LNCaP clone FGC (cell line): ENCODE data around the gene STRADA.
A peak's percentile ranks its signal among the peaks of the same experiment; 100 is the strongest.

Experiments
- DNase-seq: peaks from one replicate; pipeline ENCODE4 v3.0.0-alpha.2; 2011; ENCODE audit warnings: low read depth
- H3K4me3 ChIP-seq: 2 replicates; pipeline ENCODE4 v1.5.1; 2011; ENCODE audit warnings: mild to moderate bottlenecking, low read depth, low read length, control low read depth
- CTCF ChIP-seq: IDR thresholded peaks from 2 replicates; pipeline ENCODE4 v1.5.1; 2012; ENCODE audit warnings: mild to moderate bottlenecking; ENCODE audit not compliant: control insufficient read depth, insufficient read depth; ENCODE audit errors: extremely low read depth

The STRADA gene

GRCh38 chr17:63682981-63683380 lies 58.6 kb downstream of the STRADA start:
- no peak for TF ChIP-seq CTCF

GRCh38 chr17:63682441-63682840 lies 59.2 kb downstream of the STRADA start:
- H3K4me3 ChIP-seq, result no peak overlapping the region
- no peak for TF ChIP-seq CTCF
- DNase-seq, result no peak

More at GRCh38 chr17:63682981-63683380, 58.6 kb downstream of the STRADA start:
- no peak overlapping the region for H3K4me3 ChIP-seq
- no peak for DNase-seq

- DNase-seq, result no peak
- no peak overlapping the region for H3K4me3 ChIP-seq
- TF ChIP-seq CTCF, result no peak
Measured at GRCh38 chr17:63681530-63681929, 60.1 kb downstream of the STRADA start.

DNA sequence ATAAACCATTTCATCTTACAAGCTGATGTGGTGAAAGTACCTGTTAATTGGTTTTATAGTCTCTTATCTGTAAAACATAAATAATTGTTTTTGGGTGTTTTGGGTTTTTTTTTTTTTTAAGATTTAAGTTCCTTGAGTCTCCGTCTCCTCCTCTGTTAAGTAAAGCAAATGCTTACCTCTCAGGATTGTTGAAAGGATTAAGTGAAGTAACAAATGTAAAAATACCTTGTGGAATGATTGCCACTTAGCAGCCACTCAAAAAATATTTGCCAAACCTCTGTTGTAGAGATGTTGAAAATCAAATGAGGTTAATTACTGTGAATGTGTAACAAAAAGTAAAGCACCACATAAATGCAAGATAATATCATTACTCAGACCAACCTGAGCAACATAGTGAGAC lies 60.9 kb downstream of the STRADA start:
- no peak for DNase-seq
- no peak for TF ChIP-seq CTCF
- no peak overlapping the region for H3K4me3 ChIP-seq

GRCh38 chr17:63679214-63679613 lies 62.4 kb downstream of the STRADA start:
- no peak for TF ChIP-seq CTCF
- no peak for DNase-seq
- H3K4me3 ChIP-seq, result no peak overlapping the region

DNA sequence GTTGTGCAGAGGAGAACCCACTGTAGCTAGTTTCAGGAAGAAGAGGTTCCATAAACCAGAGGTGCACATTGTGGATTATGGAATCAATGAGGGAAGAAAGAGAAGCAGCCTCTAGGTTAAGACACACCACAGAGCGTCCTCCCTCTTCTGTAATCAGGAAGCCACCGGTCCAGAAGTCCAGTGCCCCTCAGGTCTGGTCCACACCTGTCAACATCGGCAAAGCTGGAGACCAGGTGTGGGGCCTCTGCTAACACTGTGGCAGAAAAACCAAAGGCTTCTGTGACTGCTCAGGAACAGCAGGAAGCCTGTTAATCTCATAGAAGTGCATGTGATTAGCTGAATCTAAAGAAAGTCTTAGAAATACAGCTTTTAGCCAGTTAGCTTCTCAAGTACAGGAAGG lies 65.0 kb downstream of the STRADA start:
- DNase-seq, result no peak
- TF ChIP-seq CTCF, result no peak
- H3K4me3 ChIP-seq, result no peak overlapping the region

DNA sequence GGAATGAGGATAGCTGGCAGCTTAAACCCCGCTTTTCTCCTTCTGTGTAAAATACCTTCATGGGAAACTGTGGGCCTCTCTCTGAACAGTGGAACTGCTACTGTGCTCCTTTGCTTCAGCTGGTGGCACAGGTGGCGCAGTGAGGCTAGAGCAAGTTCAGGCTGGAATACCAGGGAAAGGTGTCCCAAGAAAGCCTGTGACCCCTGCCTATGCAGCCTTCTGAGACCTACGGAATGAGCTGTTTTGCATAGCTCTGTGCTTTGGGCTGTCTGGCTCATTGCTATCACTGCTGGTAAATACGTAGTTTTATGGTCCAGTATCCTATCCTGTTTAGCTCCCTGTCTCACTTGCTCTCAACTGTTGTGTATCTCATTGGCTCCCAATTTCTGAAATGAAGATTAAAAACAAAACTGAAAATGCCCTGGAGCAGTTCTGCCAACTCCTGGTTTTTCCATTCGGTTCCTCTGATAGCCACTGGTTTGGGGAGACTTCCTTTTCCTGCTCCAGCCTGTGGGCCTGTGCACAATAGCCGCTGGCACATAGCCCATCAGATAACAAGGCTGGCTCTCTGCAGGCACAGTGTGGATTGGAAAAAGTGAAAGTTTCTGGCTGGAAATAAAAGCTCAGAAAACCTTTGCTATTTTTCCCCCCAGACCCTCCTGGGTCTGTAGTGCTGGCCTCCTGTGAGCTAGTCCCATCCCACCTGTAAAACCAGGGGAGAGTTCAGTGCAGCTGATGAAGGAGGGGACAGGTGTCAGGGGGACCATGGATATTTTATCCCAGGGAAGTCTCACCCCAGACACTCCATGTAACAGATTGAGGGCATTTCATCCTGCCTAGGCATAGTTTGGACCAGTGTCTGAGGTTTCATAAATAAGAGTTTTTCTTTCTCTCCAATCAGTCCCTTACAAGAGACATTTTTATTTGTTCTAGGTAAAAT lies 65.7 kb downstream of the STRADA start:
- DNase-seq, result peak; percentile 91
- TF ChIP-seq CTCF, result no peak
- peak overlapping the region; percentile 27 for H3K4me3 ChIP-seq
